ENCODE measurements around the gene SCGB1D1.
"Not testable (repeated sequence)": the region's sequence is repeated elsewhere in the genome, so short reads cannot be mapped to it uniquely, and the experiment has no call there.

DNA sequence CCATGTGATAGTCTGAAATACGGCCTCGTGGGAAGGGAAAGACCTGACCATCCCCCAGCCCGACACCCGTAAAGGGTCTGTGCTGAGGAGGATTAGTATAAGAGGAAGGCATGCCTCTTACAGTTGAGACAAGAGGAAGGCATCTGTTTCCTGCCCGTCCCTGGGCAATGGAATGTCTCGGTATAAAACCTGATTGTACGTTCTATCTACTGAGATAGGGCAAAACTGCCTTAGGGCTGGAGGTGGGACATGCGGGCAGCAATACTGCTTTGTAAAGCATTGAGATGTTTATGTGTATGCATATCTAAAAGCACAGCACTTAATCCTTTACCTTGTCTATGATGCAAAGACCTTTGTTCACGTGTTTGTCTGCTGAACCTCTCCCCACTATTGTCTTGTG, 5.0 kb downstream of the SCGB1D1 start:
- TF ChIP-seq POLR2AphosphoS5, EP300 (IDR thresholded peaks at IDR 0.05): not testable (repeated sequence)
